Right lobe of liver (tissue), 4 donors: ENCODE measurements around the gene GABRR3.

Experiments
- CTCF ChIP-seq, 4 donors: fragments of 200-600 bp in 3 of 4; fragments of 450-650 bp in 1 of 4; IDR thresholded peaks; one replicate each; pipeline versions ENCODE4 v1.5.1 to v1.8.0; 2016 to 2022; ENCODE audit warnings: antibody characterized with exemption in 4 of 4, mild to moderate bottlenecking in 2 of 4
- POLR2A ChIP-seq: fragments of 450-650 bp; IDR thresholded peaks from one replicate; pipeline ENCODE4 v1.6.1; 2017; ENCODE audit warnings: antibody characterized with exemption, mild to moderate bottlenecking
- donor health status: DM: no; HTN: no; CAD: no.
- donor health status: DM: no; HTN: no; CAD: no.
- donor health status: DM: no; HTN: yes; CAD: no.

- TF ChIP-seq CTCF (IDR thresholded peaks at IDR 0.05) (no peak), POLR2A (no peak)
Measured at GRCh38 chr3:97939401-97939800, 95.7 kb downstream of the GABRR3 start.
